Central memory CD4-positive, alpha-beta T cell (primary cell): ENCODE data around the gene ANKRD12.

ENCODE experiments used
- DNase-seq: peaks from one replicate; pipeline ENCODE4 v3.0.0; 2022

ANKRD12 gene

DNA sequence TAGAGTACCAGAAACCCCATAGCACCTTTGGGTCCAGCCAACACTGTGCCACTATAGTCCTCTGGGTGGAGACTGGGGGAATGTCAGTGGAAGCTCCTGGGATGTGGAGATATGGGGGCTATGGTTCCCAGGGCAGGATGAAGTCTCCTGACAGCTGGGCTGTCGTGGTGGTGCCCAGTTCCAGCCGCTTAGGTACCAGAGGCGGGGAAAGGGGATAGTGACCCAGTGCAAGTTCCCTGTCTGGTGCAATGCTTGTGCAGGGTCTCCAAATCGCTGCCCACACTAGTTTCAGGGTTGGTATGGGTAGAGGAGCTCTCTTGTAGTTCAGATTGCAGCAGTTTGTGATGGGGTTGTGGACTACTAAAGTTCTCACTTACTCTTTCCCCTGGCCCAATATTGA is 97.9 kb downstream of the ANKRD12 start:
- DNase-seq = no peak

- no peak for DNase-seq
These were observed 101.4 kb downstream of the ANKRD12 start for GRCh38 chr18:9237981-9238380.

DNA sequence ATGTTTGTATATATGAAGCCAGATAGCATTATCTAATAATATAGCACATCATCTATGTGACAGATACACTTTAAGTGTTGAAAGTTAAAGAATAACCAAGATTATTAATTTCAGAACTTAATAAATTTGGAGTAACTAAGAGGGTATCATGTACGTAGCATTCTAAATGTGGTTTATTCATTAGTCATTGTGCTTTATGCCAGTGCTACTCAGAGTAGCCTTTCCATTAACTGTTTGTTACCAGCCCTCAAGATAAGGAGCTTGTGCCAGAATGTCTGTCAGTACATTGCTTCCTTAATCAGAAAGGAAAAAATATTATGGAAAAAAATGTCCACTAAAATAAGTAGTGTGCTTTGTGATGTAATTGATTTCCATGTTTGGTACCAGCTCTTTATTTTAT is 103.1 kb downstream of the ANKRD12 start:
- DNase-seq = no peak

GRCh38 chr18:9240270-9240669 is 103.7 kb downstream of the ANKRD12 start:
- no peak for DNase-seq

GRCh38 chr18:9243029-9243428 is 106.4 kb downstream of the ANKRD12 start:
- DNase-seq = no peak

- DNase-seq = no peak
These were observed 107.8 kb downstream of the ANKRD12 start for GRCh38 chr18:9244376-9244775.

GRCh38 chr18:9248661-9249060 is 112.1 kb downstream of the ANKRD12 start:
- no peak for DNase-seq

GRCh38 chr18:9249254-9249653 is 112.7 kb downstream of the ANKRD12 start:
- DNase-seq = no peak

- DNase-seq = no peak
These were observed 122.6 kb downstream of the ANKRD12 start for GRCh38 chr18:9259173-9259572.

- DNase-seq = no peak
These were observed 124.1 kb downstream of the ANKRD12 start for GRCh38 chr18:9260388-9261380.

- DNase-seq = no peak
These were observed 126.7 kb downstream of the ANKRD12 start for GRCh38 chr18:9263264-9263663.

- peak; percentile 1 for DNase-seq
These were observed 128.2 kb downstream of the ANKRD12 start for GRCh38 chr18:9264797-9265196.

DNA sequence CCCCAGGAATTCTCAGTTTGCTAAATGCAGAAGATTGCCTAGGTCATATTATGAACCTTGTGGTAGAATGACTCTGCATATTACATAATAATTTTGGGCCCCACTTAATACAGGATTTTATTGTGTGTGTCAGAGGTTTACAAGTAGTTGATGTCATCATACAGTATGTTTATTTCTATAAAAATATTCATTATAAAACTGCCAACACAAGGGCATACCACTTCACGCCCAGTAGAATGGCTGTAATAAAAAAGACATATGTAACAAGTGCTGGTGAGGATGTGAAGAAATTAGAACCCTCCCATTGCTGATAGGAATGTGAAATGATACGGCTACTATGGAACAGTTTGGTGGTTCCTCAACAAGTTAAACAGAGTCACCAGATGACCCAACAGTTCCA is 136.6 kb downstream of the ANKRD12 start:
- no peak for DNase-seq

DNA sequence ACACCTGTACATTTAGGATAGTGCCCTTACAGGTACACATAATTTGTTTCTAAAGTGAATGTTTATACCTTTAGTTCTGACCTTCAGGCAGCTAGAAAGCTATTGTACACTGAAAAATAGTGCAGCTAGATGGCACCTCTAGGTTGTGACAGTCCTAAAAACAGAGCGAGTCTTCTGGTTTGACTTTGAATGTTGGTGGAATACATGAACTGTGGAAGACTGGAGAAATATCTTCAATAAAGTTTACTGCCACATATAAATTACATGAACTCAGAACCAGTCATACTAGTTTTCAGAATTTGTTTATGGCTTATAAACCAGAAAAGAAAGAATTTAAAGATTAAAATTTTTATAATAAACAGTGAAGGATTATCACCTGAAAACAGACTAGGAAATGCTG is 139.3 kb downstream of the ANKRD12 start:
- DNase-seq = no peak

DNA sequence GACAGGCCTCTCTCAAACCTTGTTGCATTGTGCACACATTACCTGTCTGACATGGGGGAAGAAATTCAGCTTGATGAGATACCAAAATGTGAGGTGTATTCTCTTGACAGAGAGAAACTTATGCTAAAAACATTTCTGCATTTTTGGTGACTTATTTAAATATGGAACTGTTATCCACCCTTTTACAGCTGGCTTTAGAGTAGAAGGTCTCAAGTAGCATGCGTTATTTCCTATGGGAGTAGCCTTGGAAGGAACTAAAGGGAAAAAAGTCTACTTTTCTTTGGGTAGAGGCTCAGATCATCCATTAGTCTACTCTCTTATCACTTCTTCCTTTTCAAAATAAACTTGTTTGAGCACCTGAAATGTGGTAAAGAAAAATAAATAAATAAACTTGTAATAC is 141.4 kb downstream of the ANKRD12 start:
- DNase-seq = no peak

DNA sequence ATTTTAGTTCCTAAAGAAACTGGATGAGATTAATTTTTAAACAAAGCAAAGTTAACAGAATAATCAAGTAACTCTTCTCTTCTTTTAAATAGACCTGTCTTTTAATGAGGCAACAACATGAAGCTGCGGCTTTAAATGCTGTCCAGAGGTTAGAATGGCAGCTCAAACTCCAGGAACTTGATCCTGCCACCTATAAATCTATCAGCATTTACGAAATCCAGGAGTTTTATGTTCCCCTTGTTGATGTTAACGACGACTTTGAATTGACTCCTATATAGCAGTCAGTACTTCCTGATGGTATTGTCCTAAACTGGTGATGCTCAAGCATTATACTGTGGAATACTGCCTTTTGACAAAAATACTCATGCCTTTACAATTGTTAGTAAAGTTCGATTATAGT is 144.3 kb downstream of the ANKRD12 start:
- DNase-seq = no peak

- DNase-seq = no peak
These were observed 145.2 kb downstream of the ANKRD12 start for GRCh38 chr18:9281780-9282179.

DNA sequence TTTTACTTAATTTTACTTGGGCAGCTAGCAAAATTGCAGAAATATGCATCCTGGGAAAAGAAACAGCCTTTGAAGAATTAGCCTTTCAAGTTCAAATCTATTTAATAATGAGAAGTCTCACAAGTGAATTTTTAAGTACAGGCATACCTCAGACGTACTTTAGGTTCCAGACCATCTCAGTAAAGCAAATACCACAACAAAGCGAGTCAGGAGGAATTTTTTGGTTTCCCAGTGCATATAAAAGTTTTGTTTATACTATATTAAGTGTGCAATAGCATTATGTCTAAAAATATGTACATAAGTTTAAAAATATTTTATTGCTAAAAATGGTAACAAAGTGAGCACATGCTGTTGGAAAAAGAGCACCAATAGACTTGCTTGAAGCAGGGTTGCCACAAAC is 147.2 kb downstream of the ANKRD12 start:
- no peak for DNase-seq

DNA sequence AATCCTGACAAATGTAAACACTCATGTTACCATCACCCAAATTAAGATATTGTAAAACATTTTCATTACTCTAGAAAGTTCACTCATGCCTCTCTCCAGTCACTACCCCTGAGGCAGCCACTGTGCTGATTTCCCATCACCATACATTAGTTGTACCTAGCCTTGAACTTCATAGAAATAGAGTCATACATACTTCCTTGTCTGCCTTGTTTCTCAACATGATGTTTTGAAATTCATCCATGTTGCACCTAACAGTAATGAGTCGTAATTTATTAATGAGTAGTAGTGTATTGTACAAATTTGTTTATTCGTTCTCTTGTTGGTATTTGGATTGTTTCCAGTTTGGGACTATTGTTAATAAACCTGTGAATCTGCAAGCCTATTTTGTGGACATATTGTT is 149.0 kb downstream of the ANKRD12 start:
- DNase-seq = no peak

GRCh38 chr18:9287036-9287435 is 150.5 kb downstream of the ANKRD12 start:
- DNase-seq = no peak

- DNase-seq = no peak
These were observed 153.1 kb downstream of the ANKRD12 start for GRCh38 chr18:9289698-9290097.

- DNase-seq = no peak
These were observed 153.6 kb downstream of the ANKRD12 start for GRCh38 chr18:9290156-9290555.

DNA sequence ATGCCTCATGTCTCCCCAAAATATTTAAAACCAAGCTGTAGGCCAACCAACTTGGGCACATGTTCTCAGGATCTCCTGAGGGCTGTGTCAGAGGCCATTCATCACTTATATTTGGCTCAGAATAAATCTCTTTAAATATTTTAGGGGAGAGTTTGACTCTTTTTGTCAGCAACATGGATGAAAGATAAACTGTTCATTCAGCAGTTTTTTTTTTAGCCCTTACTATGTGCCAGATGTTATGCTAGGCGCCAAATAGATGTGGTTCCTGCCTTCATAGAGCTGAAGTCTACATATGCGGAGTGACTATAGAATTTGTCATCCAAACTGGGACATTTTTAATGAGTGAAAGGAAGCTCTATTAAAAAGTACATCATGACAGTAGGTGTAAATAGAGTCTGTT is 155.5 kb downstream of the ANKRD12 start:
- DNase-seq = no peak

- no peak for DNase-seq
These were observed 157.4 kb downstream of the ANKRD12 start for GRCh38 chr18:9293948-9294347.
